CD4-positive, alpha-beta T cell treated with Interferon alpha-2 for 1 hour (primary cell): Measurements from ENCODE around the gene CELF1.
"Not testable (repeated sequence)": the region's sequence is repeated elsewhere in the genome, so short reads cannot be mapped to it uniquely, and the experiment has no call there.

ENCODE experiments used
- DNase-seq, 2 donors: peaks; one replicate each; pipeline ENCODE4 v3.0.0-alpha.2; 2020 to 2022

CELF1 gene

DNA sequence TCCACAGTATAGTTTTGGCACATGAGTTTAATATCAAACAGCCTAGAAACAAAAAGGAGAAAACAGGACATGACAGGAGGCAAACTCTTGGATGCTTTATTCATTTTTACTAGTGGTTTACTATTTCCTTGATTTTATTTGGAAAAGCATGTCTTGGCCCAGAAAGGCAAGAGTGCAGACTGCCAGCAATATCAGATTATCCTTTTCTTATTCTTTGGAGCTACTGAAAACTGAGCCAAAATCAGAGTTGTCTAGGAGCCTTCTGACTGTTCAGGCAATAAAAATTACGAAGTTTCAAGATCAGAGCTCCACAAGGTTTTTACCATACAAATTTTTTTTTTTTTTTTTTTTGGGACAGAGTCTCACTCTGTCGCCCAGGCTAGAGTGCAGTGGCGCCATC, 16.0 kb downstream of the CELF1 start:
- no peak for DNase-seq

DNA sequence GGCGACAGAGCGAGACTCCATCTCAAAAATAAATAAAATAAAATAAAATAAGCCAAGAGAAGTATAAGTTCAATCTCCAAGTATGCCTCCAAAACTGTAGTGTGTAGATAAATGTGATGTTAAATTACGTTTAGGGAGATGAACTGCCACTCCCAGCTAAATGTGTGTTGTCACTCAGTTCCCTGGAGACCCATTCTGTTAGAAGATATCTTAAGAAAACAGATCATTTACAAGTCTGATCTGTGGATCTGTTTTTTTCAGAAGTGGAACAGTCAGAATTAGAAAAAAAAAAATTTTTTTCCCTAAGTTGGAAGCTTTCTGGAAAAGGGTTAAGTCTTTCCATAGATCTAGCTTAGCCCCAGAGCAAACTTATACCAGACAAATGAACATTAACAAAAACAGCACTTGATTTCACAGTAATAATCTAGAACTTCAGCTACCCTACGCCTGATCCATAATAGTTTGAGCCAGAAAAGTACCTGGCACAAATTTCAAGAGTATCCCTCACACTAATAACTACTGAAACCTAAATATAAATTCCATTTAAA, 18.2 kb downstream of the CELF1 start:
- DNase-seq = no peak

DNA sequence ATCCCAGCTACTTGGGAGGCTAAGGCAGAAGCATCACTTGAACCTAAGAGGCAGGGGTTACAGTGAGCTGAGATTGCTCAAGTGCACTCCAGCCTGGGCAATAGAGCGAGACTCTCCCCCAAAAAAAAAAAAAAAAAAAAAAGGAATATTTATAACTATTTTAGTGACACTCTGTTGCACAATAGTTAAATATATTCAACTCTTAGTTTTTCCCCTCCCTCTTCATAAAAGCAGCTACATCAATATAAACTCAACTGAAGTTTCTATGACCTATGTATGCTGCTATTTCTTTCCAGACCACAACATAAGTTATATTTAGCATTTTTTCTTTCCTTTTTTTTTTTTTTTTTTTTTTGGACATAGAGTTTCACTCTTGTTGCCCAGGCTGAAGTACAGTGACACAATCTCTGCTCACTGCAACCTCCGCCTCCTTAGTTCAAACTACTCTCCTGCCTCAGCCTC, 19.2 kb downstream of the CELF1 start:
- no peak for DNase-seq

DNA sequence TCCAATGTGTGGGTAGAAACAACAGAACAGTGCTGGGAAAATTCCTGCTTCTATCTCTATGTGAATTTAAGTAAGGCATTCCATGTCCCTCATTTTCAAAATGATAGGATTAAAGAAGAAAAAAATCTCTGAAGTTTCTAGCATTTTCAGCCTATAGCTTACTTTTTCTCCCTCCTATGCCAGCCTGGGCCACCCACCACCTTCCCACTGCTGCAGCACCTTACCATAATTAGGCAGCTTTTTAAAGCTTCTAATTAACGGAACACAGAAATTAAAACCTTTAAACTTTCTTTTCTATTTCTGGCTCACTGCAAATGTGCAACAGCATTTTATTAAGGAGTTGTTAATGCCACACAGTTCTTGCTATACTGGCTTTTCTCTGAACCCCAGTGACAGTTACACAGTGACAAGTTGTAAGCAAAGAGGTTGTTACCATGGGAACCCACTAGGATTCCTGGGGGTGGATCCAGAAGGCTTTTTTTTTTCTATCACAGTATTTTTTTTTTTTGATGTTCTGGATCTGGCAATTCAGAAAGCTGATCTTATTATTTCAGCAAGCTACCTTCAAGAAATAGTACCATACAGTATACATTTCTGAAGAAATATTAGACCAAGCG, 20.2 kb downstream of the CELF1 start:
- no peak for DNase-seq

DNA sequence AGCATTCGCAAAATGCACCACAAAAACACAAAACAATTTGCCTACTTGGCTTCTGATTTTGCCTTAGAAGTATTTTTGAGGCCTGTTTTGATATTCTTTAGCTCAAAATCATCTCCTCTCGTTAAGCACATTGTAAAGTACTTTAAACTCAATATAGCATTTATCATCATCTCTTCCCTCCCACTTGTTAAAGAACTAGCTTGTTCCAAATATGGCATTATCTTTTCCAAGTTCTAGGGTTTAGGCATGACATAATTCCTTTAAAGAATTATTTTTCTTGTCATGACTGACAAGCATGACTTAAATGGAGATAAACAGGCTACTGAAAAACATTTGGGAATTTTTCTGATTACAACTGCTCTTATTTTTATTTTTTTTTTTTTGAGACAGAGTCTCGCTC, 21.3 kb downstream of the CELF1 start:
- no peak for DNase-seq

DNA sequence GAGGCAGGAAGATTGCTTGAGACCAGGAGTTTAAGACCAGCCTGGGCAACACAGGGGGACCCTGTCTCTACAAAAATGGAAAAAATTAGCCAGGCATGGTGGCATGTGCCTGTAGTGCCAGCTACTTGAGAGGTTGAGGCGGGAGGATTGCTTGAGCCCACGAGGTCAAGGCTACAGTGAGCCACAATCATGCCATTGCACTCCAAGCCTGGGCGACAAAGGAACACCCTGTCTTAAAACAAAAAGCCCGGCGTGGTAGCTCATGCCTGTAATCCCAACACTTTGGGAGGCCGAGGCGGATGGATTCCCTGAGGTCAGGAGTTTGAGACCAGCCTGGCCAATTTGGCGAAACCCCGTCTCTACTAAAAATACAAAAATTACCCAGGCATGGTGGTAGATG, 22.2 kb downstream of the CELF1 start:
- not testable (repeated sequence) for DNase-seq

DNA sequence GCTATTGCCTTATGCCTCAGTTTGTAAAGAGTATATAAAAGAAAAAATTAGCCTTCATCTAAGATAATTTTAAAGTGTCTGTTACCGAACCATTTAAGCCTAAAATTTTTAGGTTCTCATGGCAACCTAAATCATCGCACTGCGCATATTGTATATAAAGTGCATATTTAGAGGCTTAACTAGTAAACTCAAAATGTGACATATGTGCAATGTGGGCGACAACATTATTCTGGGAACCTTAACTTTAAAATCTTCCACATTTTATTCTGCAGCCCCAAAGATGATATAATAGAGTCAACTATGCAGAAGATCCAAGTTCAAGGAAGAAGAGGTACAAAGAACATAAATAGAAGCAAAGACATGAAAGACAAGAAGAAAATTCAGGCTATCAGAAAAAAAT, 23.0 kb downstream of the CELF1 start:
- no peak for DNase-seq

DNA sequence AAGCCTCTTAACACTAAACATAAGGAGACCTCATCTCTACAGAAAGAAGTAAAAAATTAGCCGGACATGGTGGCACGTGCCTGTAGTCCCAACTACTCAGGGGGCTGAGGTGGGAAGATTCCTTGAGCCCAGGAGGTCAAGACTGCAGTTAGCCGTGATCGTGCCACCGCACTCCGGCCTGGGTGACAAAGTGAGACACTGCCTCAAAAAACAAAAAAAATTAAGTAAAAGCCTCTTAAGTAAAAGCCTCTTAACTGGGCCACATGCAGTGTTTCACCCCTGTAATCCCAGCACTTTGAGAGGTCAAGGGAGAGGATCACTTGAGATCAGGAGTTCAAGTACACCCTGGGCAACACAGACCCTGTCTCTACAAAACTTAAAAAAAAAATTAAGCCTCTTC, 25.7 kb downstream of the CELF1 start:
- DNase-seq = no peak

DNA sequence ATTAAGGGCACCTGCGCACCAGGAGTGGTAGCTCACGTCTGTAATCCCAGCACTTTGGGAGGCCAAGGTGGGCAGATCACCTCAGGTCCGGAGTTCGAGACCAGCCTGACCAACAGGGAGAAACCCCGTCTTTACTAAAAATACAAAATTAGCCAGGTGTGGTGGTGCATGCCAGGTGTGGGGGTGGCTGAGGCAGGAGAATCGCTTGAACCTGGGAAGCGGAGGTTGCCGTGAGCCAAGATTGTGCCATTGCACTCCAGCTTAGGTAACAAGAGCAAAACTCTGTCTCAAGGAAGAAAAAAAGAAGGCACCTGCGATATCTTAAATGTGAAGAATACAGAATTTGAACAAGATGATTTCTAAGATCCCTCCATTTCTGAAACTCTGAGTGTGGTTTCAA, 26.9 kb downstream of the CELF1 start:
- DNase-seq = not testable (repeated sequence)

DNA sequence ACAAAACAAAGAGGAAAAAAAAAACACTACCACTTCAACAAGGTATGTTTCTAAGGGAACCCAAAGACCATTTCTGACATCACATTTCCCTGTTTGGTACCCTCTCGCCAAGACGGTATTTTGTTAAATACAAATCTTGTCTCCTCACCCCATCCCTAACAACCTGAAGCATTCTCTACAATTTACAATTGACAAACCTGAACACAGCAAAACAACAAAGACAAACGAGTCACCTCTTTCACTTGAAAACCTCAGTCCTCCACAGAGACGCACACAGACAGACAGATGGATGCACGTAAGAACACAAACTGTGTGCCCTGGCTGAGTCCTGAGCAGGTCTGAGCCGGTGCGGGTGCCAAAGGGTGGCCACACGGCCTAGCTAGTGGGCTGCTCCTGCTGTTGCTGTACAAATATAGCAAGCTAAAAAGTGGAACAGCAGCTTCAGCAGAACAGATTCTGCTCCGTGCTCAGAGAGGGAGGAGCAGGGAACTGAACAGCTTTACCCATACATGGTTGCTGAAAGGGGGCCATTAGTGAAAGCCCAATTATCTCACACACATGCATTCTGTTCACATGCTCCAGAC, 28.5 kb downstream of the CELF1 start:
- DNase-seq = peak in 1 of 2 donors; percentile 17

DNA sequence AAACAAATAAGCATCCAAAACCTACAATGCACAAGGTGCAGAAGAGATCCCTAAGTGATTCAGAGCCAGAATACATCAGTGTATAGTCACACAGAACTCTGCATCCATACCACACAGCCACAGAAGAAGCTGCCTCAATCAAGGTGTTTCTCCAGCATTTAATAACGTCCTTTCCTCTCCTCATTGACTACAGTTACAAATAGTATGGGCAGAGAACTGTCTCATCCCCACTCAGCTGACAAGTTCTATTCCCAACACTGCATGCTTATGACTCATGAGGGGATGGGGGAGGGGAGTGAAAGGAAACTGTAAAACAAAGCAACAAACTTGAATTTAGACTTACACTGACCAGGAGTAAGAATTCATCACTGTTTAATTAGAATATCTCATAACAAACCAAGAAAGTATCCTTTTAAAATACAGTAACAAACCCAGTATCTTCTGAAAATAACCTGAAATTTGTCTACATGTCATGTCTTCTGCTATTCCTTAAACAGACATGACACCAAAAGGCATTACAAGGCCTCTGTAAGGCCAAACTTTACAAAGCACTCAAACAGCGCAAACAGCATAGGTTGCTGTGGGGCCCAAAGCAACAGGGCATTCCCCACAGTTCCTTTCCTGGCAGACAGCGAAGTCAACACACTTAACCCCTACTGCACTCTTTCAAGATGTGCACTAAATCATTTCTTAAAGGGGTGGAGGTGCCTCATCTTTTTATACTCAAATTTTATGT, 29.3 kb downstream of the CELF1 start:
- DNase-seq = peak; percentile 47 to 66

DNA sequence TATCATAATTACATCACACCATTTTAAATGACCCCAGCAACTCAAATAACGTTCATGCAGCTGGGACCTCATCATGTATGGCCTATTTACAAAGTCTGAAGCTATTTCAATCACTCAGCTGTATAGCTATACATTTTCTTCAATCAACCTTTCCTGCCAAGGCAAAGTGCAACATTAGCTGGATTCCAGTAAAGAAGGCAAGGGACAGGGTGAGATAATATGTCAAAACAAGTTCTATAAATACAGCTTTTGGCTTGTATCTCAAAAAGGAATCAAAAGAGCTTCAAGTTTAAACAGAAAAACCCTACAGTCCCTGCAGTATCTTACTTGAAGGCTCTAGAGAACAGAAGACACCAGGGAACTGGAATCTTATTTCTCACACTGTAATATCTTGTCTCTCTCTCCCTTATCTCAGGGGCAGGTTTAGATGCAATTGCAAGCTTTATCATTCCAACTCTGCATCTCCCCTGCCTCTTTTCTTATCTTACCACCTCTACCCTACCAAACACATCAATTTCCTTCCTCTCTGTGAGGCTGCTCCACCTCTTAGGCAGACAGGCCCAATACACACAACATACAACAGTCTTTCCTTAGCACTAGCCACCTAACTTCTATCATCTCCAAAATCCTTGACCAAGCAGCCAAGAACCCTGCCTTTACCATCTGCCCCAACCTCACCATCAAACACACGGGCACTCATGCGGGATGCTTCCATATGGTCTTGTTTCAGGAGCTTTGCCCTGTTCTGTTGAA, 34.5 kb downstream of the CELF1 start:
- DNase-seq = no peak

DNA sequence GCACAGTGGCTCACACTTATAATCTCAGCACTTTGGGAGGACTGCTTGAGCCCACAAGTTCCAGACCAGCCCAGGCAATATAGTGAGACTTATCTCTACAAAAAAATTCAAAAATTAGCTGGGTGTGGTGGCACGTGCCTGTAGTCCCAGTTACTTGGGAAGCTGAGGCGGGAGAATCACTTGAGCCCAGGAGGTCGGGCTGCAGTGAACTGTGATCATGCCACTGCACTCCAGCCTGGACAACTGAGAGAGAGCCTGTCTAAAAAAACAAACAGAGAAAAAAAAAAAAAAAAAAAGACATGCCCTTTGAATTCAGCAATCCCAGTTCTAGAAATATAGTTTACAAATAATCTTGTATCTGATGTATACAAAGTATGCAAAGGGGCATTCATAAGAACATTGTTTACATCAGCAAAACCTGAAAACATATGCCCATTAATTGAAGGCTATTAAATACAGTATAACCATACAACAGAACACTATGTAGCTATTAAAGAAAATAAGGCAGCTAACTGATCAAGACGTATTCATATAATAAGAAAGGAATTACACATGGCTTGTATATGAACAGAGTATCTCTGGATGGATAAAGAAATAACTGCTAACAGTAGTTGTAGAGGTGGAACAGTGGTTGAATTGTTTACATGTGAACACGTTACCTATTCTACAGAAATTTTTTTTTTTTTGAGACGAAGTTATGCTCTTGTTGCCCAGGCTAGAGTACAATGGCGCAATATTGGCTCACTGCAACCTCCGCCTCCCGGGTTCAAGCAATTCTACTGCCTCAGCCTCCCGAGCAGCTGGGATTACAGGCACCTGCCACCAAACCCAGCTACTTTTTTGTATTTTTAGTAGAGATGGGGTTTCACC, 35.7 kb downstream of the CELF1 start:
- DNase-seq = no peak

DNA sequence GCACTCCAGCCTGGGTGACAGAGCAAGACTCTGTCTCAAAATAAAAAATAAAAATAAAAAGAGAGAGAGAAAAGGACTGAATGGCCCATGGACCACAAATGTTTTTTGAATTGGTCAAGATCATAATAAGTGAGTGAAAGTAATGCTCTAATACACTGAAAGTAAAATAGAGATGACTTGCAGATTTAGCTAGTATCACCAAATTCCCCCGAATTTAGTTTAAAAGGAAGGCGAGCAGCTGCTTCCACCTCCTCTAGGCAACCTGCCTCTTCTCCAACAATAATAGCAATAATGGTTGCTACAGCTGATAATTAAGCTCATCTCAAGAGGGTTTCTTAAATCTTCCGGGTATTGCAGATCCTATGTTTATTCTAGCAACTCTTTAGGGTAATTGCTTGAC, 36.8 kb downstream of the CELF1 start:
- DNase-seq = no peak

DNA sequence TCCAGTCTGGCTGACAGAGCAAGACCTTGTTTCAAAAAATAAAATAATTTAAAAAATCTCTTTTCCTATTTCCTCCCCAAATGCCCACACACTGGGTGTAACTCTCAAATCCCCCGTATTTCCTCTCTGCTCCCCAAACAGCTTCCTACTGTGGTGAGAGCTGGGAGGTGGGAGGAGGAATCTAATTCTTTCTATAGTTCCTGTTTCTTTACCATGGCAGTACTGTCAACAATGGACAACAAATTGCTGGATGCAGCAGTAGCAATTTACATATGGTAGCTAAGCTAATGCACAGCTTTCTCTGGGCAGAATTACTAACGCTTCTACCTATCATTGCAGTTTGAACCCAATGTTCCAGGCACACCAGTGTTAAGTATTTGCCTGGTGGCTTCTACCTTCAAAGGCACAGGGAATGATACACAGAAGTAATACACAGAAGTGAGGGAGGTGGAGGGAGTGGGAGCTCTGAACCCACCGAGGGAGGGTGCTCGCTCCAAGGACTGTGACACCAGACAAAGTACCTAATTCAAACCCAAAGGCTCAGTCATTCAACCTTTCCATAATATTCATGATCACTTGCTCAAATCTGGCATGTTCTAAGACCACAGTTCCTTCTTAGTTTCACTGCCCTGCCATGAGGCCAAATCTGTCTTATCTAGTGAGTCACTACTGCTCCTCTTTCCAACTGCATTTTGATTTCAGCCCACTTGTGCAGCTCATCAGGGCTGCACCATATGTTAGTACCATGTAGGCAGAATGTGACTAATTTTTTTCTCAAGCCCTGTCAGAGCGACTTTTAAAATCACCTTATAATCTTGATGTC, 37.9 kb downstream of the CELF1 start:
- peak in 1 of 2 donors; percentile 14 for DNase-seq

DNA sequence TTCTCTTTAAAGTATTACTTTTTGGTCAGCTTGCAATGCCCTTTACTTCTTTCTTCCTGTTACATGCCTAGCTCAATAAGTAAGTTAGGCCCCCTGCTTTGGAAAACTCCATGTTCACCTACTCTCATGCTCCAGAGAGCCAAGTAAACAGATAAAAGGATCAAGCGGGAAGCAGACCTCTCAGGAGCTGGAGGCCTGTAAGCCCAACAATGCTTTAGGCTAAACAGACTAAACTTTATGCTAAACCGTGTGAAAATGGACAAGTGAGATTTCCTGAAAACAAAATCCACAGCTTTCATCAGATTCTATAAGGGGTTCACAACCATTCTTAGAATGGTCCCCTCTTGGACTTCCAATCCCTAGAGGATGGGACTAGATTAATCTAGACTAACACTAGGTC, 40.2 kb downstream of the CELF1 start:
- DNase-seq = no peak

DNA sequence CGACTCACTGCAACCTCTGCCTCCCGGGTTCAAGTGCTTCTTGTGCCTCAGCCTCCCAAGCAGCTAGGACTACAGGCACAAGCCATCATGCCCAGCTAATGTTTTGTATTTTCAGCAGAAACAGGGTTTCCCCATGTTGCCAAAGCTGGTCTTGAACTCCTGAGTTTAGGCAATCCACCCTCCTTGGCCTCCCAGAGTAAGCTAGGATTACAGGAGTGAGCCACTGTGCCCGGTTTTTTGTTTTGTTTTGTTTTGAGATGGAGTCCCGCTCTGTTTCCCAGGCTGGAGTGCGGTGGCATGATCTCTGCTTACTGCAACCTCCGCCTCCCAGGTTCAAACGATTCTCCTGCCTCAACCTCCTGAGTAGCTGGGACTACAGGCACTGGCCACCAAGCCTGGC, 41.0 kb downstream of the CELF1 start:
- no peak for DNase-seq

DNA sequence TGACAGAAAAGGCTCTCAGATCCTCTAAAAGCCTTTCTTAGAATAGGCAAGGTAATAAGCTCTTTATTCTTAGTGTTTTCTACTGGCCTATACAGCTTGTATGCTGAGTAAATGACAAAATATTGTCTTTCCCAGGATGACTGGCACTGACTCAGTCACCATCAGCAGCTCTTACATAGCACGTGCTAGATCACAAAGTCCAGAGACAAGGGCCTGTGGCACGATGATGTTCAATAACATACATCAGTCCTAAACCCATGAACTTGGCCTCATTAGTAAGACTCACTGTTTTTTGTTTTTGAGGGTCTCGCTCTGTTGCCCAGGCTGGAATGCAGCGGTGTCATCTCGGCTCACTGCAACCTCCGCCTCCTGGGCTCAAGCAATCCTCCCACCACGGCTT, 42.7 kb downstream of the CELF1 start:
- DNase-seq = no peak

DNA sequence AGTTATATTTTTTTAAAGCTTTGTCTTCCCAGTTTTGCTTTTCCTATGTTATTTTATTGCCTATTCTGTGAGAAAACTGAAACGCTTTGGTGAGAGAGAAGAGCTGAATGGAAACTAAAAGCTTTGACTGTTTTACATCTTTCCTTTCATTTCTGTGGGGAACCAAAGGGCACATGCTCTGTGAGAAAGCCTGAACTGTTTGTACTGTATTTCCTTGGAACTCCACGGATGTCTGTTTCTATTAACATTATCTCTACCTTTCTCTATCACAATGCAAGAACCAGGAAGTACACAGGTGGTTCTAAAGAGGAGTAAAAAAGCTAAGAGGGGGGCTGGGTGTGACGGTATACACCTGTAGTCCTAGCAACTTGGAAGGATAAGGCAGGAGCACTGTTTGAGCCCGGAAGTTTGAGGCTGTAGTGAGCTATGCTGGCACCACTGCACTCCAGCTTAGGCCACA, 43.8 kb downstream of the CELF1 start:
- no peak for DNase-seq

DNA sequence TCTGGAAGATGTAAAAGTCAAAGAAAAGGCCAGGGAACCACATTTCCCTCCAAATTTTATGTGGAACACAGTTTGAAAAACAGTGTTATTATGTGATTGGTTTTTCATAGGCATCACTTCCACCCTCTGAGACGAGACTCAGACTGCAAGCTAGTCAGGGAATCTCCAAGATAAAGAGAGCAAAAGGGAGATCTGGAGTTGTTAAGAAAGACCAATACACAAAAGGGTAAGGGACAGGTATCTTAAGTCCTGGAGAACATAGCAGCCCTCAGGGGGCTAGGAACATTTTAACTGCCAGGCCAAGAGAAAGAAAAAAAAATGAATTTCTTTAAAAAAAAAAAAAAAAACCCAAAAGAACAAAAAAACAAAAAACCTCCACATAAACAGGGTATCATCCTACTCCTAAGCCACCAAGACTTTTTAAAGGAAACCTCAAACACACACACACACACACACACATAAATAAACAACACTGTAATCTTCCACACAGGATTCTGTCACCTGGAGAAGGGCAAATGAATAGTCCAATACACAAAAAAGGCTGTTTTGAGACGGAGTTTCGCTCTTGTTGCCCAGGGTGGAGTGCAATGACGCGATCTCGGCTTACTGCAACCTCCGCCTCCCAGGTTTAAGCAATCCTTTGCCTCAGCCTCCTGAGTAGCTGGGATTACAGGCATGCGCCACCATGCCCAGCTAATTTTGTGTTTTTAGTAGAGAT, 44.5 kb downstream of the CELF1 start:
- DNase-seq = no peak
